Measurements from ENCODE around the gene JMJD4. TPM values are rescaled to one million over a fixed set of nuclear protein-coding genes. Genes with fewer than 3 reads are reported as not detected.

Gene JMJD4
- total and polyA plus RNA-seq, 2 of the 4 experiments (the other 2 are of a cell fraction) = 24.6 to 28.5 TPM

- TF ChIP-seq CTCF (conservative IDR thresholded peaks at IDR 0.05; ENCODE audit: low read depth, low read length) (no peak), CHD1 (IDR thresholded peaks at IDR 0.05; ENCODE audit: low read depth, low read length) (no peak)
Observed at GRCh38 chr1:227731696-227732585, 3.2 kb downstream of the JMJD4 start (continued).

GRCh38 chr1:227731241-227731677 lies 3.8 kb downstream of the JMJD4 start:
- no peak overlapping the region for H2AK9ac ChIP-seq (replicated peaks; ENCODE audit: low read depth, low read length, poor library complexity)
- H4K5ac ChIP-seq (ENCODE audit: low read depth, low read length) = no peak overlapping the region
- no peak overlapping the region for H3K27ac ChIP-seq (ENCODE audit: insufficient read depth, low read length)
- no peaks in the 10 kb centered on the region for H3K27me3 ChIP-seq (ENCODE audit: control insufficient read depth, insufficient read depth, low read length)
- no peak overlapping the region for H2BK120ac ChIP-seq (ENCODE audit: low read depth, low read length)
- H3K9ac ChIP-seq (ENCODE audit: low read depth, low read length) = no peak overlapping the region
- in situ Hi-C loops (cut with MboI; ENCODE audit: low sequenced_read_pairs) = no loop called here
- H3K4me2 ChIP-seq (ENCODE audit: low read depth, low read length) = no peak overlapping the region
- H3K36me3 ChIP-seq (ENCODE audit: control insufficient read depth, insufficient read depth, low read length) = peaks cover 16% of the 10 kb centered on the region; the same call in 1 of the 2 replicates
- intact Hi-C loops (cut with micrococcal nuclease) = loop anchor here (2.0 kb wide), 1 partner anchor 224 kb away; no protein-coding TSS in a partner anchor
- WGBS, 2 experiments (ENCODE audit: extremely low coverage in 2 of 2, insufficient read length in 1 of 2) = 85% methylated on average over 6 of the region's 11 CpGs; no CpG with 5 or more reads in 1 of the 2 experiments
- peaks cover 3% of the 10 kb centered on the region; the same call in 1 of the 2 replicates for H3K9me1 ChIP-seq (ENCODE audit: insufficient read depth, low read length)
- H2AFZ ChIP-seq (replicated peaks; ENCODE audit: low read length, poor library complexity) = no peak overlapping the region
- no peaks in the 10 kb centered on the region for H3K9me3 ChIP-seq (ENCODE audit: control insufficient read depth, insufficient read depth, low read length)
- no peak overlapping the region for H2BK20ac ChIP-seq (ENCODE audit: low read depth, low read length)
- dilution Hi-C loops (cut with HindIII; ENCODE audit: low sequenced_read_pairs, unreplicated experiment) = no loop called here
- no peak overlapping the region for H3K23ac ChIP-seq (ENCODE audit: low read depth, low read length)
- no peak overlapping the region for H3K4ac ChIP-seq (ENCODE audit: low read depth, low read length)
- ChIA-PET POLR2A (ENCODE audit: unreplicated experiment) (no interaction called here), CTCF (interaction anchor here (1.2 kb wide), 1 partner anchor 63 kb away, joined by 4 read pairs; no protein-coding TSS in a partner anchor)
- no peak for DNase-seq
- peaks cover 18% of the 10 kb centered on the region for H4K20me1 ChIP-seq (ENCODE audit: insufficient read depth, low read length)
- no peak overlapping the region for H2BK15ac ChIP-seq (ENCODE audit: low read depth, low read length)
- no peak overlapping the region for H2BK5ac ChIP-seq (ENCODE audit: low read depth, low read length, poor library complexity, severe bottlenecking)
- no peak overlapping the region for H3K14ac ChIP-seq (replicated peaks; ENCODE audit: low read depth, low read length)
- H3K4me3 ChIP-seq (ENCODE audit: insufficient read depth, low read depth, low read length) = no peak overlapping the region
- no peak overlapping the region for H2AK5ac ChIP-seq (ENCODE audit: low read depth, low read length)
- H3K4me1 ChIP-seq (ENCODE audit: control insufficient read depth, insufficient read depth, low read length) = peaks cover 9% of the 10 kb centered on the region
- H3K79me1 ChIP-seq (ENCODE audit: low read depth in 1 of 2, low read length in 2 of 2) = peaks cover 10 to 29% of the 10 kb centered on the region in 2 experiments; a peak in 3 of 4 replicates
- H4K91ac ChIP-seq (ENCODE audit: insufficient read depth, low read depth, low read length) = no peak overlapping the region
- no peak for ATAC-seq (ENCODE audit: low read depth)
- BruUV-seq (replicated peaks) = no TSS peak
- no peak overlapping the region for H3K56ac ChIP-seq (ENCODE audit: extremely low read depth, insufficient read depth, low read length)
- no peak overlapping the region for H3K18ac ChIP-seq (ENCODE audit: low read depth, low read length)
- H4K8ac ChIP-seq (ENCODE audit: low read depth in 2 of 2, low read length in 2 of 2) = no peak overlapping the region
- no peak for TF ChIP-seq RFX5 (IDR thresholded peaks at IDR 0.05; ENCODE audit: low read depth, low read length)
- TF ChIP-seq MAZ (IDR thresholded peaks at IDR 0.05; ENCODE audit: borderline replicate concordance, low read depth, low read length) = no peak
- TF ChIP-seq CEBPB (IDR thresholded peaks at IDR 0.05; ENCODE audit: low read depth, low read length) = no peak
- no peak for TF ChIP-seq BHLHE40 (IDR thresholded peaks at IDR 0.05; ENCODE audit: low read depth, low read length)
- no peak for TF ChIP-seq CTCF (conservative IDR thresholded peaks at IDR 0.05; ENCODE audit: low read depth, low read length)
- TF ChIP-seq FOS (IDR thresholded peaks at IDR 0.05; ENCODE audit: low read depth, low read length) = no peak
- no peak for TF ChIP-seq RCOR1 (IDR thresholded peaks at IDR 0.05; ENCODE audit: insufficient replicate concordance, low read length)
- TF ChIP-seq, protein P1, sequence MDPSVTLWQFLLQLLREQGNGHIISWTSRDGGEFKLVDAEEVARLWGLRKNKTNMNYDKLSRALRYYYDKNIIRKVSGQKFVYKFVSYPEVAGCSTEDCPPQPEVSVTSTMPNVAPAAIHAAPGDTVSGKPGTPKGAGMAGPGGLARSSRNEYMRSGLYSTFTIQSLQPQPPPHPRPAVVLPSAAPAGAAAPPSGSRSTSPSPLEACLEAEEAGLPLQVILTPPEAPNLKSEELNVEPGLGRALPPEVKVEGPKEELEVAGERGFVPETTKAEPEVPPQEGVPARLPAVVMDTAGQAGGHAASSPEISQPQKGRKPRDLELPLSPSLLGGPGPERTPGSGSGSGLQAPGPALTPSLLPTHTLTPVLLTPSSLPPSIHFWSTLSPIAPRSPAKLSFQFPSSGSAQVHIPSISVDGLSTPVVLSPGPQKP (IDR thresholded peaks at IDR 0.05; ENCODE audit: borderline replicate concordance, low read depth, low read length) = no peak
